PFSK-1 (cell line): ENCODE data around the gene OR4M1.

ENCODE experiments used
- FOXP2 ChIP-seq: optimal IDR thresholded peaks from 2 replicates; pipeline ENCODE3; 2011; ENCODE audit warnings: borderline replicate concordance, control low read depth, inconsistent platforms; ENCODE audit not compliant: insufficient read depth; ENCODE audit errors: extremely low read length, extremely low read depth
- POLR2AphosphoS5 ChIP-seq: IDR thresholded peaks from 2 replicates; pipeline ENCODE4 v1.6.1; 2012; ENCODE audit warnings: low read depth, mild to moderate bottlenecking, control low read depth, low read length, moderate library complexity
- SIN3A ChIP-seq: IDR thresholded peaks from 2 replicates; pipeline ENCODE4 v1.6.1; 2012; ENCODE audit warnings: mild to moderate bottlenecking, low read length, moderate library complexity, borderline replicate concordance; ENCODE audit not compliant: insufficient read depth
- TAF1 ChIP-seq: IDR thresholded peaks from 2 replicates; pipeline ENCODE4 v1.6.1; 2012; ENCODE audit warnings: low read length, control low read depth, borderline replicate concordance; ENCODE audit not compliant: insufficient read depth
- TF ChIP-seq, protein P1 (sequence below), 2 experiments: IDR thresholded peaks; 2 replicates each; pipeline versions ENCODE4 v1.6.1 to v1.8.0; 2011 to 2012; ENCODE audit warnings: low read depth in 2 of 2, low read length in 2 of 2, control low read depth in 1 of 2, inconsistent platforms in 1 of 2, mild to moderate bottlenecking in 1 of 2, moderate library complexity in 1 of 2; ENCODE audit not compliant: insufficient read depth in 1 of 2

The OR4M1 gene

DNA sequence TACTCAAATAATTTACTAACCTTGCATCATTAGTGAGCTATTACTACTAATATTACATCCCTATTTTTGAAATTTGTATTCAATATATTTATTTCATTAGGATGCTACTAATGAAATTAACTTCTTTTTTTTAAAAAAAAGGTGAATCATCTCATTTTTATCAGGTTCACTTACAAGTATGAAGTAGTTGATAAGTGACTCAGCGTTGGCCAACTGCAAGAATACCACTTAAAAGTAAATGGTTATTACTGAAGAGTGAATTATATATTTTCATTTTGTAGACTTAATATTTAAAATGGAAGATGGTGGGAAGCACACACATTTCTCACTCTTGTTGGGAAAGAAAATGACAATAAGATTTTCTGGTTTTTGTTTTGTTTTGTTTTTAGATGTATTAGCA, 49.9 kb downstream of the OR4M1 start:
- TF ChIP-seq TAF1 (no peak), FOXP2 (no peak), POLR2AphosphoS5 (no peak), SIN3A (no peak)
- TF ChIP-seq, protein P1, sequence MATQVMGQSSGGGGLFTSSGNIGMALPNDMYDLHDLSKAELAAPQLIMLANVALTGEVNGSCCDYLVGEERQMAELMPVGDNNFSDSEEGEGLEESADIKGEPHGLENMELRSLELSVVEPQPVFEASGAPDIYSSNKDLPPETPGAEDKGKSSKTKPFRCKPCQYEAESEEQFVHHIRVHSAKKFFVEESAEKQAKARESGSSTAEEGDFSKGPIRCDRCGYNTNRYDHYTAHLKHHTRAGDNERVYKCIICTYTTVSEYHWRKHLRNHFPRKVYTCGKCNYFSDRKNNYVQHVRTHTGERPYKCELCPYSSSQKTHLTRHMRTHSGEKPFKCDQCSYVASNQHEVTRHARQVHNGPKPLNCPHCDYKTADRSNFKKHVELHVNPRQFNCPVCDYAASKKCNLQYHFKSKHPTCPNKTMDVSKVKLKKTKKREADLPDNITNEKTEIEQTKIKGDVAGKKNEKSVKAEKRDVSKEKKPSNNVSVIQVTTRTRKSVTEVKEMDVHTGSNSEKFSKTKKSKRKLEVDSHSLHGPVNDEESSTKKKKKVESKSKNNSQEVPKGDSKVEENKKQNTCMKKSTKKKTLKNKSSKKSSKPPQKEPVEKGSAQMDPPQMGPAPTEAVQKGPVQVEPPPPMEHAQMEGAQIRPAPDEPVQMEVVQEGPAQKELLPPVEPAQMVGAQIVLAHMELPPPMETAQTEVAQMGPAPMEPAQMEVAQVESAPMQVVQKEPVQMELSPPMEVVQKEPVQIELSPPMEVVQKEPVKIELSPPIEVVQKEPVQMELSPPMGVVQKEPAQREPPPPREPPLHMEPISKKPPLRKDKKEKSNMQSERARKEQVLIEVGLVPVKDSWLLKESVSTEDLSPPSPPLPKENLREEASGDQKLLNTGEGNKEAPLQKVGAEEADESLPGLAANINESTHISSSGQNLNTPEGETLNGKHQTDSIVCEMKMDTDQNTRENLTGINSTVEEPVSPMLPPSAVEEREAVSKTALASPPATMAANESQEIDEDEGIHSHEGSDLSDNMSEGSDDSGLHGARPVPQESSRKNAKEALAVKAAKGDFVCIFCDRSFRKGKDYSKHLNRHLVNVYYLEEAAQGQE (IDR thresholded peaks at IDR 0.05; ENCODE audit: insufficient read depth in 1 of 2, low read depth in 2 of 2, low read length in 2 of 2), result no peak

DNA sequence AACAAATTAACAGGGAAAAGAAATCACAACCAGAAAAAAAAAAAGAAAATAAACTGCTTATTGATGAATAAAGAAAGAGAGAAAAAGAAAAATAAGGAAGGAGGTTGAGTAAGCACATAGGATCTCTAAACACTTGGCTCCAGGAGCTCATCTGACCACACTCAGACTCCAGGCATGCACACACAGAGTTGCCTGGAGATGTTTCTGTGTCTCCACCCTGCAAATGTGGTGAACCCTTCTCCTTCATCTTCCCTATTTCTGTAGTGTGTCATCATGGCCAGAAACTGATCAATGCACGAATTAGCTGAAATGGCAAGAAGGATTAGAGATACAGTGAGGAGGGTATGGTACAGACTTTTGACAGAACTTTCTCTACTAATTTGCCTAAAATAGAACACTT, 50.5 kb downstream of the OR4M1 start:
- TF ChIP-seq POLR2AphosphoS5, result no peak
- TF ChIP-seq TAF1, result no peak
- TF ChIP-seq FOXP2, result no peak
- no peak for TF ChIP-seq SIN3A
- TF ChIP-seq, protein P1 (IDR thresholded peaks at IDR 0.05; ENCODE audit: insufficient read depth in 1 of 2, low read depth in 2 of 2, low read length in 2 of 2), result no peak

DNA sequence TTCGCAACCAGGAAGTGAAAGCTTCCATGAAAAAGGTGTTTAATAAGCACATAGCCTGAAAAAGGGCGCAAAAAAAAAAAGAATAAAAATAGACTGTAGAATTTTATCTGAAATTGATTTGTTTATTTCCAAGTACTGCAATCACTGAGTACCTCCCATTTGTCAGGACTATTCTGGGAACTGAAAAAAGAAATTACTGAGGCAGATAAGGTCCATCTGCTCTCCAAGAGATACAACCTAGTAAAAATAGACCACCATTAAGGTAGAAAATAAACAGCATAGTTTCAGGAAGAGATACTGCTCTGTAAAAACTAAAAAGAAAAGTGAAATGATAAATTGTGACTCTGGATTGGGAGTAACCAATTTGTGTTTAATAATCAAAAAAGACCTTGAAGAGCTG, 55.0 kb downstream of the OR4M1 start:
- TF ChIP-seq SIN3A (no peak), POLR2AphosphoS5 (no peak), FOXP2 (no peak), TAF1 (no peak)
- TF ChIP-seq, protein P1 (IDR thresholded peaks at IDR 0.05; ENCODE audit: insufficient read depth in 1 of 2, low read depth in 2 of 2, low read length in 2 of 2), result no peak
